LNCAP (cell line): ENCODE measurements around the gene PCDHGA8.
A peak's percentile ranks its signal among the peaks of the same experiment; 100 is the strongest.

Experiments used
- TF ChIP-seq, protein P1 (sequence below): fragments of 450-650 bp; IDR thresholded peaks from 2 replicates; pipeline ENCODE4 v1.5.1; 2017; ENCODE audit warnings: mild to moderate bottlenecking

PCDHGA8 gene

DNA sequence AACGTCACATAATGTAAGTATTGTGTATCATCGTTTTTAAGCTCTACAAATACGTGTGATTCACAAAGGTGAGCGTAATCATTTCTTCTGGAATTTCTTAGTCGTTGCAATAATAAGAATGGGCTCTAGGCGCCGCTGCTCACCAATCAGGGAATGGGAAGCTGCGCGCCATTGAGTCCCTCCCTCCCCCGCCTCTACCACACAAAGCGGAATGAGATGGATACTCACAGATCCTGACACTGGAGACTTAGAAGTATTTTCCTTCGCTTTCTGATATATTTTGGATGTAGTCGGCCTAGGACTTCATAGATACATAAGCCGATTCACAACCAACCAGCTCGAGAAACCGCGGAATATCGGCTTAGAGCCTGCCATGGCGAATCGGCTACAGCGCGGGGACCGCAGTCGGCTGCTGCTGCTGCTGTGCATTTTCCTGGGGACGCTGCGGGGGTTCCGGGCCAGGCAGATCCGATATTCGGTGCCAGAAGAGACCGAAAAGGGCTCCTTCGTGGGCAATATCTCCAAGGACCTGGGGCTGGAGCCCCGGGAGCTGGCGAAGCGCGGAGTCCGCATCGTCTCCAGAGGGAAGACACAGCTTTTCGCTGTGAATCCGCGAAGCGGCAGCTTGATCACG is 28.5 kb downstream of the PCDHGA8 start, which contains the start of gene PCDHGA11:
Gene PCDHGA11, plus strand, starts transcription at position 197 of the 634 bp plus-strand sequence. Its CDS starts 177 bp downstream, at position 374.
- TF ChIP-seq, protein P1, sequence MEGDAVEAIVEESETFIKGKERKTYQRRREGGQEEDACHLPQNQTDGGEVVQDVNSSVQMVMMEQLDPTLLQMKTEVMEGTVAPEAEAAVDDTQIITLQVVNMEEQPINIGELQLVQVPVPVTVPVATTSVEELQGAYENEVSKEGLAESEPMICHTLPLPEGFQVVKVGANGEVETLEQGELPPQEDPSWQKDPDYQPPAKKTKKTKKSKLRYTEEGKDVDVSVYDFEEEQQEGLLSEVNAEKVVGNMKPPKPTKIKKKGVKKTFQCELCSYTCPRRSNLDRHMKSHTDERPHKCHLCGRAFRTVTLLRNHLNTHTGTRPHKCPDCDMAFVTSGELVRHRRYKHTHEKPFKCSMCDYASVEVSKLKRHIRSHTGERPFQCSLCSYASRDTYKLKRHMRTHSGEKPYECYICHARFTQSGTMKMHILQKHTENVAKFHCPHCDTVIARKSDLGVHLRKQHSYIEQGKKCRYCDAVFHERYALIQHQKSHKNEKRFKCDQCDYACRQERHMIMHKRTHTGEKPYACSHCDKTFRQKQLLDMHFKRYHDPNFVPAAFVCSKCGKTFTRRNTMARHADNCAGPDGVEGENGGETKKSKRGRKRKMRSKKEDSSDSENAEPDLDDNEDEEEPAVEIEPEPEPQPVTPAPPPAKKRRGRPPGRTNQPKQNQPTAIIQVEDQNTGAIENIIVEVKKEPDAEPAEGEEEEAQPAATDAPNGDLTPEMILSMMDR, result peak; percentile 44

DNA sequence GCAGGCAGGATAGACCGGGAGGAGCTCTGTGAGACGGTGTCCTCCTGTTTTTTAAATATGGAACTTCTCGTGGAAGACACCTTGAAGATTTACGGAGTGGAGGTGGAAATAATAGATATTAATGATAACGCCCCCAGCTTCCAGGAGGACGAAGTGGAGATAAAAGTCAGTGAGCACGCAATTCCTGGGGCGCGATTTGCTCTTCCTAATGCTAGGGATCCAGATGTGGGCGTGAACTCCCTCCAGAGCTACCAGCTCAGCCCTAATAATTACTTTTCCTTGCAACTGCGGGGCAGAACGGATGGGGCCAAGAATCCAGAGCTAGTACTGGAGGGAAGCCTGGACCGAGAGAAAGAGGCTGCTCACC is 29.0 kb downstream of the PCDHGA8 start:
- TF ChIP-seq, protein P1, result no peak

- TF ChIP-seq, protein P1, result no peak
Observed at GRCh38 chr5:141422742-141423291, 30.4 kb downstream of the PCDHGA8 start.

- TF ChIP-seq, protein P1, result no peak
Observed at GRCh38 chr5:141427783-141428426, 35.5 kb downstream of the PCDHGA8 start.

DNA sequence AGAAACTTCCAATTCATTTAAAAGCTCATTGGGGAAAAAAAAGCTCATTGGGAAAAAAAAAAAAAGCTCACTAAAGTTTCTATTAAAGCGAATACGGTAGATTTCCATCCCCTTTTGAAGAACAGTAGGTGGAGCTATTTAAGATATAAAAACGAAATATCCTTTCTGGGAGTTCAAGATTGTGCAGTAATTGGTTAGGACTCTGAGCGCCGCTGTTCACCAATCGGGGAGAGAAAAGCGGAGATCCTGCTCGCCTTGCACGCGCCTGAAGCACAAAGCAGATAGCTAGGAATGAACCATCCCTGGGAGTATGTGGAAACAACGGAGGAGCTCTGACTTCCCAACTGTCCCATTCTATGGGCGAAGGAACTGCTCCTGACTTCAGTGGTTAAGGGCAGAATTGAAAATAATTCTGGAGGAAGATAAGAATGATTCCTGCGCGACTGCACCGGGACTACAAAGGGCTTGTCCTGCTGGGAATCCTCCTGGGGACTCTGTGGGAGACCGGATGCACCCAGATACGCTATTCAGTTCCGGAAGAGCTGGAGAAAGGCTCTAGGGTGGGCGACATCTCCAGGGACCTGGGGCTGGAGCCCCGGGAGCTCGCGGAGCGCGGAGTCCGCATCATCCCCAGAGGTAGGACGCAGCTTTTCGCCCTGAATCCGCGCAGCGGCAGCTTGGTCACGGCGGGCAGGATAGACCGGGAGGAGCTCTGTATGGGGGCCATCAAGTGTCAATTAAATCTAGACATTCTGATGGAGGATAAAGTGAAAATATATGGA is 38.1 kb downstream of the PCDHGA8 start, which contains the start of gene PCDHGA12:
Gene PCDHGA12, plus strand, starts transcription at position 176 of the 782 bp plus-strand sequence. Its CDS starts 253 bp downstream, at position 429.
- TF ChIP-seq, protein P1, result peak; percentile 62

GRCh38 chr5:141431286-141431685 is 38.9 kb downstream of the PCDHGA8 start:
- TF ChIP-seq, protein P1, result no peak

GRCh38 chr5:141434006-141434405 is 41.6 kb downstream of the PCDHGA8 start:
- TF ChIP-seq, protein P1, result no peak
